SU-DHL-6 (cell line): ENCODE measurements around the gene LRP1.
A peak's percentile ranks its signal among the peaks of the same experiment; 100 is the strongest.

Experiments
- H2AFZ ChIP-seq: fragments of 200-600 bp; sonication (generic); 2 replicates; pipeline ENCODE4 v1.6.1; 2014; ENCODE audit warnings: low read depth, mild to moderate bottlenecking, moderate library complexity, mixed read lengths, antibody characterized with exemption, low read length; ENCODE audit not compliant: severe bottlenecking
- H3F3A ChIP-seq: fragments of 200-600 bp; shearing (Covaris generic); 2 replicates; pipeline ENCODE4 v1.6.0; 2016; ENCODE audit warnings: antibody characterized with exemption, mild to moderate bottlenecking; ENCODE audit not compliant: insufficient read depth
- H3K27ac ChIP-seq: fragments of 200-600 bp; sonication (generic); 2 replicates; pipeline ENCODE4 v1.5.1; 2016; ENCODE audit warnings: low read depth, mild to moderate bottlenecking, low read length, moderate library complexity, mixed read lengths
- H3K27me3 ChIP-seq: fragments of 200-600 bp; sonication (generic), shearing (Covaris generic); 2 replicates; pipeline ENCODE4 v1.6.0; 2014; ENCODE audit warnings: mild to moderate bottlenecking, low read length
- H3K36me3 ChIP-seq: fragments of 200-600 bp; sonication (generic); 2 replicates; pipeline ENCODE4 v1.6.1; 2014; ENCODE audit warnings: mild to moderate bottlenecking, low read length, mixed read lengths
- H3K4me2 ChIP-seq: fragments of 300-600, 200-600 bp; shearing (Covaris generic), sonication (generic); 2 replicates; pipeline ENCODE4 v1.6.0; 2014; ENCODE audit warnings: low read length, low read depth, mild to moderate bottlenecking; ENCODE audit not compliant: poor library complexity, severe bottlenecking
- H3K4me3 ChIP-seq: fragments of 200-600 bp; sonication (generic); 2 replicates; pipeline ENCODE4 v1.5.1; 2014; ENCODE audit warnings: antibody characterized with exemption, low read length, mild to moderate bottlenecking, mixed read lengths; ENCODE audit not compliant: insufficient read depth, poor library complexity, severe bottlenecking
- H3K79me2 ChIP-seq: fragments of 200-600 bp; sonication (generic); 2 replicates; pipeline ENCODE4 v1.6.1; 2014; ENCODE audit warnings: mild to moderate bottlenecking, low read length, moderate library complexity; ENCODE audit not compliant: insufficient read depth
- H3K9ac ChIP-seq: fragments of 200-600 bp; sonication (generic); 2 replicates; pipeline ENCODE4 v1.7.0; 2014; ENCODE audit warnings: mild to moderate bottlenecking, low read length
- H3K9me2 ChIP-seq: fragments of 200-600 bp; sonication (generic); replicated peaks from 2 replicates; pipeline ENCODE4 v1.6.1; 2014; ENCODE audit warnings: low read length; ENCODE audit not compliant: insufficient read depth
- H3K9me3 ChIP-seq: fragments of 200-600 bp; sonication (generic); 2 replicates; pipeline ENCODE4 v1.6.1; 2014; ENCODE audit warnings: low read length, mixed read lengths; ENCODE audit not compliant: insufficient read depth
- H4K20me1 ChIP-seq: fragments of 200-600 bp; sonication (generic); 2 replicates; pipeline ENCODE4 v1.6.1; 2014; ENCODE audit warnings: low read depth, mild to moderate bottlenecking, antibody characterized with exemption, low read length, moderate library complexity, mixed read lengths
- CTCF ChIP-seq: fragments of 200-600 bp; sonication (generic); IDR thresholded peaks from one replicate; pipeline ENCODE4 v1.5.1; 2017; ENCODE audit warnings: antibody characterized with exemption, mild to moderate bottlenecking, low read length, moderate library complexity; ENCODE audit not compliant: insufficient read depth, poor library complexity, severe bottlenecking
- EZH2phosphoT487 ChIP-seq: fragments of 200-600 bp; sonication (generic), shearing (Covaris generic); conservative IDR thresholded peaks from 2 replicates; pipeline ENCODE4 v1.6.1; 2018; ENCODE audit warnings: mild to moderate bottlenecking, antibody characterized with exemption, low read length, moderate library complexity, mixed read lengths

LRP1 gene

DNA sequence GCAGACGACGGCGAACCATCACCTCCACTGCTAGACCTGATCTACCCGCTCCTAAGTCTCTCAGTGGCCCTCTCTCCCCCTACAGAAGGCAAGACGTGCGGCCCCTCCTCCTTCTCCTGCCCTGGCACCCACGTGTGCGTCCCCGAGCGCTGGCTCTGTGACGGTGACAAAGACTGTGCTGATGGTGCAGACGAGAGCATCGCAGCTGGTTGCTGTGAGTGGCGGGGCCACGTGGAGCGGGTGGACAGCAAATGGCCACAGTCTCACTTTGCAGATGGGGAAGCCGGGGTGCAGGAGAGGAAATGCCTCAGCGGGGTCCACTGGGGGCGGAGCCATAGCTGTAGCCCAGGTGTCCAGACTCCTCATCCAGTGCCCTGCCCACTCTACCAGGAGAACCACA lies 66.9 kb downstream of the LRP1 start:
- H2AFZ ChIP-seq = no peak overlapping the region
- no peak overlapping the region for H3K4me3 ChIP-seq
- no peak for TF ChIP-seq EZH2phosphoT487
- no peak for TF ChIP-seq CTCF
- no peak overlapping the region for H3K9ac ChIP-seq
- H3K27me3 ChIP-seq = no peaks in the 10 kb centered on the region; the same call in 1 of the 2 replicates
- H3K79me2 ChIP-seq = no peaks in the 10 kb centered on the region
- H3K9me2 ChIP-seq = no peaks in the 10 kb centered on the region
- H3K9me3 ChIP-seq = no peaks in the 10 kb centered on the region
- H3F3A ChIP-seq = no peaks in the 10 kb centered on the region
- no peak overlapping the region for H3K4me2 ChIP-seq
- no peak overlapping the region for H3K27ac ChIP-seq
- no peaks in the 10 kb centered on the region for H4K20me1 ChIP-seq
- no peaks in the 10 kb centered on the region for H3K36me3 ChIP-seq

DNA sequence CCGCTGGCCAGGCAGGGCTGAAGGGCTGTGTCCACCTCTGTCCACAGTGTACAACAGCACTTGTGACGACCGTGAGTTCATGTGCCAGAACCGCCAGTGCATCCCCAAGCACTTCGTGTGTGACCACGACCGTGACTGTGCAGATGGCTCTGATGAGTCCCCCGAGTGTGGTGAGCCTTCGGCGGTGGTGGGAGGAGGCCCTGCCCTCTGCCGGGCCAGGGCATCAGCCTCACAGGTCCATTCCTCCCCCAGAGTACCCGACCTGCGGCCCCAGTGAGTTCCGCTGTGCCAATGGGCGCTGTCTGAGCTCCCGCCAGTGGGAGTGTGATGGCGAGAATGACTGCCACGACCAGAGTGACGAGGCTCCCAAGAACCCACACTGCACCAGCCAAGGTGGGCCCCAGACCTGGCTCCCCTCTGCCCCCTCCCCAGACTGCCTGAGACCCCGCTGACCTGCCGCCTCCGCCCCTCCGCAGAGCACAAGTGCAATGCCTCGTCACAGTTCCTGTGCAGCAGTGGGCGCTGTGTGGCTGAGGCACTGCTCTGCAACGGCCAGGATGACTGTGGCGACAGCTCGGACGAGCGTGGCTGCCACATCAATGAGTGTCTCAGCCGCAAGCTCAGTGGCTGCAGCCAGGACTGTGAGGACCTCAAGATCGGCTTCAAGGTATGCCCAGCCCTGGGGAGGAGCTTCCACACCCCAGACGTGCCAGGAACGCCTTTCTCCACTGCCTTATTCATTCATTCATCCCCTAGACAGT lies 67.5 kb downstream of the LRP1 start:
- H2AFZ ChIP-seq = no peak overlapping the region
- H3K4me2 ChIP-seq = no peak overlapping the region
- H3K9ac ChIP-seq = no peak overlapping the region
- TF ChIP-seq CTCF = peak; percentile 20
- TF ChIP-seq EZH2phosphoT487 = no peak
- no peaks in the 10 kb centered on the region for H3K9me2 ChIP-seq
- H3K27ac ChIP-seq = no peak overlapping the region
- no peaks in the 10 kb centered on the region for H3K79me2 ChIP-seq
- no peak overlapping the region for H3K4me3 ChIP-seq
- no peaks in the 10 kb centered on the region for H3F3A ChIP-seq
- H3K27me3 ChIP-seq = no peaks in the 10 kb centered on the region; the same call in 1 of the 2 replicates
- H3K9me3 ChIP-seq = no peaks in the 10 kb centered on the region
- H4K20me1 ChIP-seq = no peaks in the 10 kb centered on the region
- no peaks in the 10 kb centered on the region for H3K36me3 ChIP-seq

DNA sequence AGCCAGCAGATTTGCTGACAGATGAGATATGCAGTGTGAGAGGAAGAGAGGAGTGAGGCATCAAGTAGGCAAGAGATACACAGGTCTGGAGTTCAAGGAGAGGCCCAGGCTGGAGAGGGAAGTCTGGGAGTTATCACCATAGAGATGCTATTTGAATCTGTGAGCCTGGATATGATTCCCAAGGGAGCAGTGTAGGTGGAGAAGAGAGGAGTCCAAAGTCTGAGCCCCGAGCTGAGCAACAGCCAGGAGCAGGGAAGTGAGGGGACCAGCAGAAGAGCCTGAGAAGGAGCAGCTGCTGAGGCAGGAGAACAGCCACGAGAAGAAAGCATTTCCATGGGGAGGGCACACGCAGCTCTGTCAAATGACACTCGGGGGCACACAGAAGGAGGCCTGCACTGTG lies 68.2 kb downstream of the LRP1 start:
- Histone ChIP-seq H3K9me3 (no peaks in the 10 kb centered on the region), H3K27me3 (no peaks in the 10 kb centered on the region; the same call in 1 of the 2 replicates), H2AFZ (no peak overlapping the region), H3K4me3 (no peak overlapping the region), H3K27ac (no peak overlapping the region), H3K9me2 (no peaks in the 10 kb centered on the region), H3K4me2 (no peak overlapping the region), H3K79me2 (no peaks in the 10 kb centered on the region), H3F3A (no peaks in the 10 kb centered on the region), H3K9ac (no peak overlapping the region), H3K36me3 (no peaks in the 10 kb centered on the region), H4K20me1 (no peaks in the 10 kb centered on the region)
- TF ChIP-seq CTCF (no peak), EZH2phosphoT487 (no peak)
